ENCODE results near the gene RBM23. TPM values are rescaled to one million over a fixed set of nuclear protein-coding genes. Genes with fewer than 3 reads are reported as not detected.

Gene RBM23
- total and polyA plus RNA-seq, 2 of the 8 experiments (the other 6 are each of a cell fraction or from before 2014, with no cell fraction given): 41.2 to 43.3 TPM

DNA sequence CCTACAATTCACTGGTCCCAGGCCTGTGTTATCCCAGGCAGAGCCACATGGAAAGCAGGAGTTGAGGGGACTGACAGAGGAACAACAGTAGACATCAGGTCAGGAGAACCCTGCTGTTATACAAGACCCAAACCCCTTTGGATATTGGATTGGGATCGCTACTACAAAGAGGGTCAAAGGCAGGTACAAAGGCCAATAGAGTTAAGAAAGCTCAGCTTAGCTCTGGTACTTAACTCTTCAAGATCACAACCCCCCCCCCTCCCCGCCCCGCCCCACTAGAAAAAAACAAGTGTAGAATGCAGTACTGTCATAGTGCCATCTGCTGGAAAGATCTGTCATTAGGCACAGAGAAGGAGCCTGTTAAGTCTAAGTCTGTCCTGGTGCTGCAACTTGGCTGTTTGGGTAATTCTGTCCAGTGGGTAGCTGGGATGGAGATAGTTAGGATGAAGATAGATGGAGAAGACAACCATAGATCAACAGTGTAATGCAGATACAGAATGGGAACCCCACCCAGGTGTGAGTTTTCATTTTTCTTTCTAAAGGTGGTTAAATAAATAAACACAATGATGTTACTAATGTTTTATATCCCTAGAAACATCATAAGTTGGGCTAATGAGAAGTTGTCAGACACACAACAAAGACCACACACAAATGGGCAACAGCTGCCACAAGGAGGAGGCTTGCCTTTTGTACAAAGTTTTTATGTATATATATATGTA, 18.7 kb downstream of the RBM23 start (continued):
- TF ChIP-seq, protein P1, sequence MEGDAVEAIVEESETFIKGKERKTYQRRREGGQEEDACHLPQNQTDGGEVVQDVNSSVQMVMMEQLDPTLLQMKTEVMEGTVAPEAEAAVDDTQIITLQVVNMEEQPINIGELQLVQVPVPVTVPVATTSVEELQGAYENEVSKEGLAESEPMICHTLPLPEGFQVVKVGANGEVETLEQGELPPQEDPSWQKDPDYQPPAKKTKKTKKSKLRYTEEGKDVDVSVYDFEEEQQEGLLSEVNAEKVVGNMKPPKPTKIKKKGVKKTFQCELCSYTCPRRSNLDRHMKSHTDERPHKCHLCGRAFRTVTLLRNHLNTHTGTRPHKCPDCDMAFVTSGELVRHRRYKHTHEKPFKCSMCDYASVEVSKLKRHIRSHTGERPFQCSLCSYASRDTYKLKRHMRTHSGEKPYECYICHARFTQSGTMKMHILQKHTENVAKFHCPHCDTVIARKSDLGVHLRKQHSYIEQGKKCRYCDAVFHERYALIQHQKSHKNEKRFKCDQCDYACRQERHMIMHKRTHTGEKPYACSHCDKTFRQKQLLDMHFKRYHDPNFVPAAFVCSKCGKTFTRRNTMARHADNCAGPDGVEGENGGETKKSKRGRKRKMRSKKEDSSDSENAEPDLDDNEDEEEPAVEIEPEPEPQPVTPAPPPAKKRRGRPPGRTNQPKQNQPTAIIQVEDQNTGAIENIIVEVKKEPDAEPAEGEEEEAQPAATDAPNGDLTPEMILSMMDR (IDR thresholded peaks at IDR 0.05; ENCODE audit: control extremely low read depth in 1 of 3, insufficient read depth in 1 of 3, low read depth in 1 of 3, low read length in 3 of 3): peak; percentile 1 to 75 (median 64)
- TF ChIP-seq GTF2F1 (IDR thresholded peaks at IDR 0.05; ENCODE audit: borderline replicate concordance, low read depth, low read length) (no peak), RAD21 (IDR thresholded peaks at IDR 0.05 in 1 of 2, conservative IDR thresholded peaks at IDR 0.05 in 1 of 2; ENCODE audit: low read depth in 2 of 2, low read length in 2 of 2) (peak; percentile 64 to 75)
